H9 (cell line): ENCODE data around the gene TIPRL. TPM values are rescaled to one million over a fixed set of nuclear protein-coding genes. Genes with fewer than 3 reads are reported as not detected.

Experiments used
- DNase-seq: peaks from one replicate; pipeline ENCODE4 v3.0.0-alpha.2; 2017
- H2AFZ ChIP-seq: one replicate; pipeline ENCODE4 v1.6.1; 2013; ENCODE audit warnings: mild to moderate bottlenecking, low read length, control low read depth, moderate library complexity
- H2AK5ac ChIP-seq: 2 replicates; pipeline ENCODE4 v1.6.1; 2013; ENCODE audit warnings: low read length, control low read depth, mixed read lengths; ENCODE audit not compliant: insufficient read length
- H2BK120ac ChIP-seq: one replicate; pipeline ENCODE4 v1.6.1; 2013; ENCODE audit warnings: low read depth, mild to moderate bottlenecking, low read length, control low read depth, inconsistent platforms; ENCODE audit not compliant: poor library complexity, severe bottlenecking
- H2BK12ac ChIP-seq: 2 replicates; pipeline ENCODE4 v1.6.1; 2013; ENCODE audit warnings: low read length, control low read depth, mixed read lengths, low read depth; ENCODE audit not compliant: insufficient read length
- H2BK15ac ChIP-seq: 2 replicates; pipeline ENCODE4 v1.6.1; 2013; ENCODE audit warnings: low read depth, low read length, control low read depth
- H2BK20ac ChIP-seq: one replicate; pipeline ENCODE4 v1.6.1; 2013; ENCODE audit warnings: low read depth, mild to moderate bottlenecking, low read length, control low read depth, inconsistent platforms; ENCODE audit not compliant: poor library complexity, severe bottlenecking
- H2BK5ac ChIP-seq: 2 replicates; pipeline ENCODE4 v1.6.1; 2013; ENCODE audit warnings: low read length, control low read depth, mixed read lengths; ENCODE audit not compliant: insufficient read length
- H3K14ac ChIP-seq: 2 replicates; pipeline ENCODE4 v1.6.1; 2013; ENCODE audit warnings: low read length, control low read depth; ENCODE audit not compliant: insufficient read depth
- H3K18ac ChIP-seq: 2 replicates; pipeline ENCODE4 v1.6.1; 2013; ENCODE audit warnings: low read depth, mild to moderate bottlenecking, mixed read lengths, low read length, control low read depth; ENCODE audit not compliant: insufficient read length
- H3K23ac ChIP-seq: 2 replicates; pipeline ENCODE4 v1.6.1; 2013; ENCODE audit warnings: low read length, control low read depth, mixed read lengths, low read depth; ENCODE audit not compliant: insufficient read length
- H3K23me2 ChIP-seq: 2 replicates; pipeline ENCODE4 v1.6.1; 2013; ENCODE audit warnings: low read depth, mild to moderate bottlenecking, mixed read lengths, low read length, control low read depth; ENCODE audit not compliant: insufficient read length, poor library complexity, severe bottlenecking
- H3K27ac ChIP-seq: 2 replicates; pipeline ENCODE4 v1.5.1; 2013; ENCODE audit warnings: low read length, control low read depth, mixed read lengths, low read depth; ENCODE audit not compliant: insufficient read length
- H3K27me3 ChIP-seq: 2 replicates; pipeline ENCODE4 v1.6.1; 2013; ENCODE audit warnings: low read length, control low read depth, inconsistent platforms; ENCODE audit not compliant: insufficient read depth
- H3K4ac ChIP-seq: 2 replicates; pipeline ENCODE4 v1.6.1; 2013; ENCODE audit warnings: low read depth, mild to moderate bottlenecking, control low read depth, inconsistent platforms, low read length, moderate library complexity
- H3K4me1 ChIP-seq: 2 replicates; pipeline ENCODE4 v1.6.1; 2013; ENCODE audit warnings: low read length, control low read depth, inconsistent platforms; ENCODE audit not compliant: insufficient read depth
- H3K4me2 ChIP-seq: 2 replicates; pipeline ENCODE4 v1.6.1; 2013; ENCODE audit warnings: low read length, control low read depth, mixed read lengths; ENCODE audit not compliant: insufficient read length, insufficient read depth
- H3K56ac ChIP-seq: 2 replicates; pipeline ENCODE4 v1.6.1; 2013; ENCODE audit warnings: low read depth, mild to moderate bottlenecking, mixed read lengths, low read length, control low read depth; ENCODE audit not compliant: insufficient read length
- H3K79me1 ChIP-seq: 2 replicates; pipeline ENCODE4 v1.6.1; 2013; ENCODE audit warnings: low read depth, mild to moderate bottlenecking, moderate library complexity, low read length, control low read depth, inconsistent platforms; ENCODE audit not compliant: insufficient read depth, poor library complexity, severe bottlenecking
- H3K79me2 ChIP-seq: 2 replicates; pipeline ENCODE4 v1.6.1; 2013; ENCODE audit warnings: low read length, control low read depth, inconsistent platforms; ENCODE audit not compliant: insufficient read depth
- H3K9ac ChIP-seq: 2 replicates; pipeline ENCODE4 v1.6.1; 2013; ENCODE audit warnings: low read length, control low read depth, mixed read lengths; ENCODE audit not compliant: insufficient read length; ENCODE audit errors: extremely low read depth
- H3K9me3 ChIP-seq: one replicate; pipeline ENCODE4 v1.6.1; 2013; ENCODE audit warnings: low read depth, low read length, inconsistent platforms; ENCODE audit not compliant: control insufficient read depth
- H3T11ph ChIP-seq: one replicate; pipeline ENCODE4 v1.6.1; 2013; ENCODE audit warnings: mild to moderate bottlenecking, low read length, control low read depth, inconsistent platforms
- H4K20me1 ChIP-seq: one replicate; pipeline ENCODE4 v1.6.1; 2013; ENCODE audit not compliant: control insufficient read depth, insufficient read length, insufficient read depth
- H4K5ac ChIP-seq: 2 replicates; pipeline ENCODE4 v1.6.1; 2013; ENCODE audit warnings: low read depth, mild to moderate bottlenecking, mixed read lengths, low read length, control low read depth; ENCODE audit not compliant: insufficient read length
- H4K8ac ChIP-seq: replicated peaks from 2 replicates; pipeline ENCODE4 v1.6.1; 2013; ENCODE audit warnings: low read length, control low read depth, mixed read lengths, low read depth; ENCODE audit not compliant: insufficient read length
- H4K91ac ChIP-seq: 2 replicates; pipeline ENCODE4 v1.6.1; 2013; ENCODE audit warnings: low read depth, mild to moderate bottlenecking, moderate library complexity, mixed read lengths, low read length, control low read depth; ENCODE audit not compliant: insufficient read length
- H3K27ac Mint-ChIP-seq, 3 experiments: 2 replicates in 2 of 3; 3 replicates in 1 of 3; pipeline ENCODE4 v1.8.0; 2020 to 2021; ENCODE audit warnings: mixed read lengths in 3 of 3, mild to moderate bottlenecking in 1 of 3, moderate library complexity in 1 of 3
- H3K27me3 Mint-ChIP-seq: 2 replicates; pipeline ENCODE4 v1.8.0; 2021; ENCODE audit warnings: low read depth, mild to moderate bottlenecking, moderate library complexity, mixed read lengths
- H3K36me3 Mint-ChIP-seq, 3 experiments: 2 replicates in 2 of 3; 3 replicates in 1 of 3; pipeline ENCODE4 v1.8.0; 2020 to 2021; ENCODE audit warnings: low read depth in 3 of 3, mixed read lengths in 3 of 3; ENCODE audit not compliant: insufficient read depth in 1 of 3
- H3K4me1 Mint-ChIP-seq, 2 experiments: 2 replicates each; pipeline ENCODE4 v1.8.0; 2020; ENCODE audit warnings: mixed read lengths in 2 of 2
- H3K4me3 Mint-ChIP-seq, 2 experiments: 2 replicates in 1 of 2; 3 replicates in 1 of 2; pipeline ENCODE4 v1.8.0; 2020 to 2021; ENCODE audit warnings: mild to moderate bottlenecking in 2 of 2, mixed read lengths in 2 of 2, moderate library complexity in 1 of 2
- H3K9me3 Mint-ChIP-seq, 2 experiments: 2 replicates in 1 of 2; 3 replicates in 1 of 2; pipeline ENCODE4 v1.8.0; 2020; ENCODE audit warnings: mild to moderate bottlenecking in 2 of 2, mixed read lengths in 2 of 2, moderate library complexity in 1 of 2
- WGBS: extraction: QIAGEN DNeasy Blood & Tissue Kit; methylation state at CpG from one replicate; pipeline ENCODE4 v1.1.7; 2013; ENCODE audit warnings: missing lambda C conversion rate, low lambda C conversion rate, mixed read lengths; ENCODE audit not compliant: insufficient read length; ENCODE audit errors: extremely low coverage; 5-methylcytosine and 5-hydroxymethylcytosine counted together
- total RNA-seq: library from RNA; stranded (reverse); gene quantifications from 2 replicates; pipeline ENCODE4 v1.2.1, GENCODE V29; 2021
- TF ChIP-seq, protein P1 (sequence below): fragments of 200-600 bp; sonication (generic); conservative IDR thresholded peaks from 3 replicates; pipeline ENCODE4 v1.8.0; 2021; ENCODE audit warnings: antibody characterized with exemption, mild to moderate bottlenecking

The TIPRL gene
- total RNA-seq, 1 experiment from 2014 or later = 24.4 TPM

- Histone ChIP-seq H2BK5ac (no peak overlapping the region), H3K4me2 (no peak overlapping the region), H2BK12ac (no peak overlapping the region), H3K9me3 (no peaks in the 10 kb centered on the region), H3K4me1 (no peaks in the 10 kb centered on the region), H3K23ac (no peak overlapping the region), H3K18ac (no peak overlapping the region), H4K91ac (no peak overlapping the region), H4K5ac (no peak overlapping the region), H3K4ac (no peak overlapping the region), H3K9ac (no peak overlapping the region), H2BK20ac (no peak overlapping the region), H2BK120ac (no peak overlapping the region), H3K79me1 (no peaks in the 10 kb centered on the region), H3K14ac (no peak overlapping the region), H3T11ph (no peak overlapping the region), H3K27me3 (no peaks in the 10 kb centered on the region), H2AK5ac (no peak overlapping the region), H4K8ac (no peak overlapping the region), H4K20me1 (no peaks in the 10 kb centered on the region), H3K27ac (no peak overlapping the region), H3K23me2 (peaks cover 4% of the 10 kb centered on the region), H3K79me2 (peaks cover 2% of the 10 kb centered on the region; the same call in 1 of the 2 replicates), H3K56ac (no peak overlapping the region), H2AFZ (no peak overlapping the region), H2BK15ac (no peak overlapping the region)
- TF ChIP-seq, protein P1, sequence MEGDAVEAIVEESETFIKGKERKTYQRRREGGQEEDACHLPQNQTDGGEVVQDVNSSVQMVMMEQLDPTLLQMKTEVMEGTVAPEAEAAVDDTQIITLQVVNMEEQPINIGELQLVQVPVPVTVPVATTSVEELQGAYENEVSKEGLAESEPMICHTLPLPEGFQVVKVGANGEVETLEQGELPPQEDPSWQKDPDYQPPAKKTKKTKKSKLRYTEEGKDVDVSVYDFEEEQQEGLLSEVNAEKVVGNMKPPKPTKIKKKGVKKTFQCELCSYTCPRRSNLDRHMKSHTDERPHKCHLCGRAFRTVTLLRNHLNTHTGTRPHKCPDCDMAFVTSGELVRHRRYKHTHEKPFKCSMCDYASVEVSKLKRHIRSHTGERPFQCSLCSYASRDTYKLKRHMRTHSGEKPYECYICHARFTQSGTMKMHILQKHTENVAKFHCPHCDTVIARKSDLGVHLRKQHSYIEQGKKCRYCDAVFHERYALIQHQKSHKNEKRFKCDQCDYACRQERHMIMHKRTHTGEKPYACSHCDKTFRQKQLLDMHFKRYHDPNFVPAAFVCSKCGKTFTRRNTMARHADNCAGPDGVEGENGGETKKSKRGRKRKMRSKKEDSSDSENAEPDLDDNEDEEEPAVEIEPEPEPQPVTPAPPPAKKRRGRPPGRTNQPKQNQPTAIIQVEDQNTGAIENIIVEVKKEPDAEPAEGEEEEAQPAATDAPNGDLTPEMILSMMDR = no peak
- DNase-seq = no peak
- no peak overlapping the region for H3K27ac Mint-ChIP-seq
- no peak overlapping the region for H3K4me3 Mint-ChIP-seq
- WGBS = no CpG with 5 or more reads among the region's 3 CpGs
- no peaks in the 10 kb centered on the region for H3K27me3 Mint-ChIP-seq
- H3K9me3 Mint-ChIP-seq = no peaks in the 10 kb centered on the region
- H3K36me3 Mint-ChIP-seq = peaks cover 2 to 19% (median 13%) of the 10 kb centered on the region in 3 experiments; a peak in 5 of 7 replicates
- H3K4me1 Mint-ChIP-seq = peaks cover 9 to 17% of the 10 kb centered on the region in 2 experiments
Measured at GRCh38 chr1:168230709-168231108, 51.9 kb downstream of the TIPRL start.
